ENCODE results near the gene ADAMTSL5. TPM values are rescaled to one million over a fixed set of nuclear protein-coding genes. Genes with fewer than 3 reads are reported as not detected.
"Not testable (repeated sequence)": the region's sequence is repeated elsewhere in the genome, so short reads cannot be mapped to it uniquely, and the experiment has no call there.

The ADAMTSL5 gene
- total RNA-seq, 1 donor from 2014 or later = not detected

GRCh38 chr19:1530856-1531255 is 18.0 kb upstream of the ADAMTSL5 start:
- not testable (repeated sequence) for DNase-seq

GRCh38 chr19:1529430-1529816 is 16.6 kb upstream of the ADAMTSL5 start:
- no peak for DNase-seq

GRCh38 chr19:1528596-1529429 is 16.0 kb upstream of the ADAMTSL5 start:
- no peak for DNase-seq

GRCh38 chr19:1527650-1528309 is 15.0 kb upstream of the ADAMTSL5 start:
- DNase-seq = no peak

- no peak for DNase-seq
These were observed 14.3 kb upstream of the ADAMTSL5 start for GRCh38 chr19:1526979-1527649.

GRCh38 chr19:1526066-1526778 is 13.4 kb upstream of the ADAMTSL5 start:
- no peak for DNase-seq

- DNase-seq = no peak
These were observed 12.5 kb upstream of the ADAMTSL5 start for GRCh38 chr19:1525343-1525742.

GRCh38 chr19:1524972-1525325 is 12.1 kb upstream of the ADAMTSL5 start:
- no peak for DNase-seq

GRCh38 chr19:1524287-1524971 is 11.6 kb upstream of the ADAMTSL5 start:
- DNase-seq = no peak

GRCh38 chr19:1523412-1524286 is 10.8 kb upstream of the ADAMTSL5 start, which contains the start of gene PLK5:
Gene PLK5, plus strand, starts transcription at chr19:1524077. Its CDS starts 2,920 bp downstream, at chr19:1526997.
- DNase-seq = no peak

- no peak for DNase-seq
These were observed 10.0 kb upstream of the ADAMTSL5 start for GRCh38 chr19:1522838-1523237.

- DNase-seq = no peak
These were observed 9.2 kb upstream of the ADAMTSL5 start for GRCh38 chr19:1522061-1522460.

- no peak for DNase-seq
These were observed 8.8 kb upstream of the ADAMTSL5 start for GRCh38 chr19:1521636-1522035.

- no peak for DNase-seq
These were observed 7.5 kb upstream of the ADAMTSL5 start for GRCh38 chr19:1520203-1520780.

- not testable (repeated sequence) for DNase-seq
These were observed 7.0 kb upstream of the ADAMTSL5 start for GRCh38 chr19:1519802-1520201.

- DNase-seq = no peak
These were observed 5.7 kb upstream of the ADAMTSL5 start for GRCh38 chr19:1518471-1518870.

- DNase-seq = no peak
These were observed 3.6 kb upstream of the ADAMTSL5 start for GRCh38 chr19:1516395-1516753.

- no peak for DNase-seq
These were observed 2.3 kb upstream of the ADAMTSL5 start for GRCh38 chr19:1514986-1515721.

- DNase-seq = no peak
These were observed 1.5 kb upstream of the ADAMTSL5 start for GRCh38 chr19:1514295-1514661.

Data from occipital lobe (tissue), 2 donors.